IMR-90 (cell line): Measurements from ENCODE around the gene CEP85. TPM values are rescaled to one million over a fixed set of nuclear protein-coding genes. Genes with fewer than 3 reads are reported as not detected.

Experiments
- ATAC-seq: fragments of 200-7000 bp; cut with Tn5 transposase; 2 replicates; pipeline ENCODE4 v1.9.1; 2020; ENCODE audit warnings: low read depth, mild to moderate bottlenecking, moderate library complexity
- Bru-seq: library from RNA; stranded (reverse); fragments of 400-500 nt; gene quantifications from one replicate; lab custom pipeline; 2021; lab: Mats Ljungman, UMichigan
- BruChase-seq, 2 experiments: library from RNA; stranded (reverse); fragments of 400-500 nt; gene quantifications; one replicate each; lab custom pipeline; 2021; lab: Mats Ljungman, UMichigan
- BruUV-seq: library from RNA; stranded (reverse); fragments of 400-500 nt; replicated peaks from 2 replicates; lab custom pipeline; 2021; lab: Mats Ljungman, UMichigan
- CTCF ChIA-PET: fragments of 300-600 bp; formaldehyde crosslinking; extraction: SDS; loops from one replicate; lab custom pipeline; 2021; ENCODE audit warnings: antibody characterized with exemption; lab: Yijun Ruan, JAX
- POLR2A ChIA-PET: fragments of 300-600 bp; sonication (Branson Sonifier 250); formaldehyde crosslinking; loops from one replicate; lab custom pipeline; 2022; ENCODE audit warnings: antibody characterized with exemption; ENCODE audit not compliant: unreplicated experiment; lab: Charles Lee
- DNase-seq: peaks from one replicate; pipeline ENCODE4 v3.0.0; 2013
- H2AFZ ChIP-seq: replicated peaks from 2 replicates; pipeline ENCODE3; 2013; ENCODE audit warnings: low read length, mild to moderate bottlenecking; ENCODE audit not compliant: poor library complexity
- H2AK5ac ChIP-seq: 2 replicates; pipeline ENCODE4 v1.6.1; 2013; ENCODE audit warnings: low read depth, low read length, inconsistent platforms
- H2AK9ac ChIP-seq: replicated peaks from 2 replicates; pipeline ENCODE3; 2013; ENCODE audit warnings: mild to moderate bottlenecking, low read depth, low read length, moderate library complexity; ENCODE audit not compliant: poor library complexity
- H2BK120ac ChIP-seq: 2 replicates; pipeline ENCODE4 v1.6.1; 2013; ENCODE audit warnings: low read depth, low read length, inconsistent platforms
- H2BK15ac ChIP-seq: 3 replicates; pipeline ENCODE4 v1.6.1; 2013; ENCODE audit warnings: low read depth, low read length, inconsistent platforms
- H2BK20ac ChIP-seq: 2 replicates; pipeline ENCODE4 v1.6.1; 2013; ENCODE audit warnings: low read depth, mild to moderate bottlenecking, inconsistent platforms, low read length, moderate library complexity
- H2BK5ac ChIP-seq: 2 replicates; pipeline ENCODE4 v1.6.1; 2013; ENCODE audit warnings: mild to moderate bottlenecking, low read depth, low read length, inconsistent platforms; ENCODE audit not compliant: poor library complexity, severe bottlenecking
- H3K14ac ChIP-seq: replicated peaks from 2 replicates; pipeline ENCODE4 v1.6.1; 2013; ENCODE audit warnings: low read depth, low read length, inconsistent platforms
- H3K18ac ChIP-seq: 2 replicates; pipeline ENCODE4 v1.6.1; 2013; ENCODE audit warnings: low read depth, low read length, control low read depth
- H3K23ac ChIP-seq: 2 replicates; pipeline ENCODE4 v1.6.1; 2013; ENCODE audit warnings: low read depth, low read length, inconsistent platforms
- H3K27ac ChIP-seq: 2 replicates; pipeline ENCODE4 v1.5.1; 2013; ENCODE audit warnings: mild to moderate bottlenecking, control low read depth, low read length; ENCODE audit not compliant: insufficient read depth
- H3K27me3 ChIP-seq: 2 replicates; pipeline ENCODE4 v1.6.1; 2013; ENCODE audit warnings: low read length; ENCODE audit not compliant: control insufficient read depth, insufficient read depth
- H3K36me3 ChIP-seq: 2 replicates; pipeline ENCODE4 v1.6.1; 2013; ENCODE audit warnings: low read length, mixed read lengths; ENCODE audit not compliant: control insufficient read depth, insufficient read depth
- H3K4ac ChIP-seq: 2 replicates; pipeline ENCODE4 v1.6.1; 2013; ENCODE audit warnings: low read depth, low read length, inconsistent platforms
- H3K4me1 ChIP-seq: 2 replicates; pipeline ENCODE4 v1.6.1; 2013; ENCODE audit warnings: low read length, mixed read lengths; ENCODE audit not compliant: control insufficient read depth, insufficient read depth
- H3K4me2 ChIP-seq: 2 replicates; pipeline ENCODE4 v1.6.1; 2013; ENCODE audit warnings: low read depth, mild to moderate bottlenecking, control low read depth, low read length, moderate library complexity
- H3K4me3 ChIP-seq: 2 replicates; pipeline ENCODE4 v1.5.1; 2013; ENCODE audit warnings: low read depth, mild to moderate bottlenecking, control low read depth, low read length, moderate library complexity; ENCODE audit not compliant: insufficient read depth
- H3K56ac ChIP-seq: 2 replicates; pipeline ENCODE4 v1.6.1; 2013; ENCODE audit warnings: low read length, inconsistent platforms; ENCODE audit not compliant: insufficient read depth; ENCODE audit errors: extremely low read depth
- H3K79me1 ChIP-seq, 2 experiments: 2 replicates each; pipeline ENCODE4 v1.6.1; 2013; ENCODE audit warnings: low read length in 2 of 2, inconsistent platforms in 1 of 2, low read depth in 1 of 2
- H3K9ac ChIP-seq: 2 replicates; pipeline ENCODE4 v1.6.1; 2013; ENCODE audit warnings: low read depth, low read length, control low read depth
- H3K9me1 ChIP-seq: 2 replicates; pipeline ENCODE4 v1.6.1; 2013; ENCODE audit warnings: low read length, inconsistent platforms; ENCODE audit not compliant: insufficient read depth
- H3K9me3 ChIP-seq: 2 replicates; pipeline ENCODE4 v1.6.1; 2013; ENCODE audit warnings: low read length; ENCODE audit not compliant: control insufficient read depth, insufficient read depth
- H4K20me1 ChIP-seq: 2 replicates; pipeline ENCODE4 v1.6.1; 2013; ENCODE audit warnings: low read length, inconsistent platforms; ENCODE audit not compliant: insufficient read depth
- H4K5ac ChIP-seq: 2 replicates; pipeline ENCODE4 v1.6.1; 2013; ENCODE audit warnings: mild to moderate bottlenecking, low read depth, low read length, control low read depth
- H4K8ac ChIP-seq, 2 experiments: 2 replicates each; pipeline ENCODE4 v1.6.1; 2013; ENCODE audit warnings: low read depth in 2 of 2, low read length in 2 of 2, control low read depth in 1 of 2, inconsistent platforms in 1 of 2
- H4K91ac ChIP-seq: 2 replicates; pipeline ENCODE4 v1.6.1; 2013; ENCODE audit warnings: low read depth, low read length, inconsistent platforms; ENCODE audit not compliant: insufficient read depth
- BHLHE40 ChIP-seq: fragments of 150-350 bp; IDR thresholded peaks from 2 replicates; pipeline ENCODE4 v1.6.1; 2016; ENCODE audit warnings: mild to moderate bottlenecking, low read depth, low read length
- CEBPB ChIP-seq: IDR thresholded peaks from 2 replicates; pipeline ENCODE4 v1.6.1; 2012; ENCODE audit warnings: low read depth, low read length, improper control_type of control experiment
- MAFK ChIP-seq: IDR thresholded peaks from 2 replicates; pipeline ENCODE4 v1.6.1; 2012; ENCODE audit warnings: low read depth, low read length, improper control_type of control experiment
- MXI1 ChIP-seq: IDR thresholded peaks from 2 replicates; pipeline ENCODE4 v1.6.1; 2012; ENCODE audit warnings: low read depth, mild to moderate bottlenecking, low read length, moderate library complexity, borderline replicate concordance
- POLR2A ChIP-seq: IDR thresholded peaks from 2 replicates; pipeline ENCODE4 v1.6.1; 2012; ENCODE audit warnings: mild to moderate bottlenecking, low read depth, low read length
- RFX5 ChIP-seq: IDR thresholded peaks from 2 replicates; pipeline ENCODE4 v1.8.0; 2012; ENCODE audit warnings: low read depth, mild to moderate bottlenecking, low read length, moderate library complexity
- SMC3 ChIP-seq: fragments of 150-350 bp; IDR thresholded peaks from 2 replicates; pipeline ENCODE4 v1.6.1; 2016; ENCODE audit warnings: low read depth, mild to moderate bottlenecking, antibody characterized with exemption, low read length, moderate library complexity
- WGBS, 2 experiments: methylation state at CpG; one replicate each; pipeline versions ENCODE4 v1.1.5 to v1.1.7; 2013; ENCODE audit warnings: missing lambda C conversion rate in 2 of 2; ENCODE audit not compliant: insufficient read length in 1 of 2; ENCODE audit errors: extremely low coverage in 2 of 2; 5-methylcytosine and 5-hydroxymethylcytosine counted together
- dilution Hi-C: fragments of 300-500 bp; cut with HindIII; formaldehyde crosslinking; loops from one replicate; pipeline ENCODE4 v1.14.3; 2018; ENCODE audit warnings: low sequenced_read_pairs; ENCODE audit not compliant: unreplicated experiment
- in situ Hi-C: fragments of 300-500 bp; cut with MboI; formaldehyde crosslinking; loops from 3 replicates; pipeline ENCODE4 v1.14.3; 2019; ENCODE audit warnings: low sequenced_read_pairs, inconsistent platforms, mixed read lengths
- intact Hi-C: fragments of 100-400 bp; cut with micrococcal nuclease; formaldehyde crosslinking; loops from 2 replicates; pipeline ENCODE4 v1.10.0; 2022
- long read RNA-seq: library from polyadenylated mRNA; unstranded; transcript quantifications from one replicate; pipeline ENCODE4 v2.0.0, GENCODE V29; 2021; ENCODE audit not compliant: unreplicated experiment
- polyA plus RNA-seq, 3 experiments: library from polyadenylated mRNA; depleted of rRNA; stranded (reverse); fragments of >200 nt; gene quantifications; 2 replicates each; pipeline ENCODE4 v1.2.3, GENCODE V29; 2012; ENCODE audit warnings: low replicate concordance in 1 of 3
- total RNA-seq: library from RNA; depleted of rRNA; stranded (reverse); fragments of >200 nt; gene quantifications from 2 replicates; pipeline ENCODE4 v1.2.3, GENCODE V29; 2012; rRNA removed
- TF ChIP-seq, protein P1 (sequence below): fragments of 150-350 bp; IDR thresholded peaks from 2 replicates; pipeline ENCODE4 v1.6.1; 2016; ENCODE audit warnings: low read depth, mild to moderate bottlenecking, low read length, moderate library complexity, borderline replicate concordance
- TF ChIP-seq, protein P2 (sequence below): conservative IDR thresholded peaks from 2 replicates; pipeline ENCODE4 v1.5.1; 2012; ENCODE audit warnings: mild to moderate bottlenecking, low read depth, low read length, improper control_type of control experiment

CEP85 gene, protein sequence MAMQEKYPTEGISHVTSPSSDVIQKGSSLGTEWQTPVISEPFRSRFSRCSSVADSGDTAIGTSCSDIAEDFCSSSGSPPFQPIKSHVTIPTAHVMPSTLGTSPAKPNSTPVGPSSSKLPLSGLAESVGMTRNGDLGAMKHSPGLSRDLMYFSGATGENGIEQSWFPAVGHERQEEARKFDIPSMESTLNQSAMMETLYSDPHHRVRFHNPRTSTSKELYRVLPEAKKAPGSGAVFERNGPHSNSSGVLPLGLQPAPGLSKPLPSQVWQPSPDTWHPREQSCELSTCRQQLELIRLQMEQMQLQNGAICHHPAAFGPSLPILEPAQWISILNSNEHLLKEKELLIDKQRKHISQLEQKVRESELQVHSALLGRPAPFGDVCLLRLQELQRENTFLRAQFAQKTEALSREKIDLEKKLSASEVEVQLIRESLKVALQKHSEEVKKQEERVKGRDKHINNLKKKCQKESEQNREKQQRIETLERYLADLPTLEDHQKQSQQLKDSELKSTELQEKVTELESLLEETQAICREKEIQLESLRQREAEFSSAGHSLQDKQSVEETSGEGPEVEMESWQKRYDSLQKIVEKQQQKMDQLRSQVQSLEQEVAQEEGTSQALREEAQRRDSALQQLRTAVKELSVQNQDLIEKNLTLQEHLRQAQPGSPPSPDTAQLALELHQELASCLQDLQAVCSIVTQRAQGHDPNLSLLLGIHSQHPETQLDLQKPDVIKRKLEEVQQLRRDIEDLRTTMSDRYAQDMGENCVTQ
- total RNA-seq (11.1 and 11.5 TPM in 2 replicates), polyA plus RNA-seq (2012; rRNA removed) (11.2 and 11.8 TPM in 2 replicates), Bru-seq, nascent RNA (percentile 51 among the genes with signal in this experiment), BruChase-seq, experiment 1, labeled RNA remaining after a 6-hour chase (percentile 57 among the genes with signal in this experiment), BruChase-seq, experiment 2, labeled RNA remaining after a 2-hour chase (percentile 54 among the genes with signal in this experiment)
- polyA plus RNA-seq (2012; cell fraction: cytosol; rRNA removed), result 4.2 and 4.4 TPM in 2 replicates
- 19.2 and 30.7 TPM in 2 replicates for polyA plus RNA-seq (2012; cell fraction: nucleus; rRNA removed; ENCODE audit: low replicate concordance)
- long read RNA-seq, partial matches to known transcripts, result 1 of 6 reads
- long read RNA-seq, other reads (novel, unspliced or antisense), result 2 of 6 reads

DNA sequence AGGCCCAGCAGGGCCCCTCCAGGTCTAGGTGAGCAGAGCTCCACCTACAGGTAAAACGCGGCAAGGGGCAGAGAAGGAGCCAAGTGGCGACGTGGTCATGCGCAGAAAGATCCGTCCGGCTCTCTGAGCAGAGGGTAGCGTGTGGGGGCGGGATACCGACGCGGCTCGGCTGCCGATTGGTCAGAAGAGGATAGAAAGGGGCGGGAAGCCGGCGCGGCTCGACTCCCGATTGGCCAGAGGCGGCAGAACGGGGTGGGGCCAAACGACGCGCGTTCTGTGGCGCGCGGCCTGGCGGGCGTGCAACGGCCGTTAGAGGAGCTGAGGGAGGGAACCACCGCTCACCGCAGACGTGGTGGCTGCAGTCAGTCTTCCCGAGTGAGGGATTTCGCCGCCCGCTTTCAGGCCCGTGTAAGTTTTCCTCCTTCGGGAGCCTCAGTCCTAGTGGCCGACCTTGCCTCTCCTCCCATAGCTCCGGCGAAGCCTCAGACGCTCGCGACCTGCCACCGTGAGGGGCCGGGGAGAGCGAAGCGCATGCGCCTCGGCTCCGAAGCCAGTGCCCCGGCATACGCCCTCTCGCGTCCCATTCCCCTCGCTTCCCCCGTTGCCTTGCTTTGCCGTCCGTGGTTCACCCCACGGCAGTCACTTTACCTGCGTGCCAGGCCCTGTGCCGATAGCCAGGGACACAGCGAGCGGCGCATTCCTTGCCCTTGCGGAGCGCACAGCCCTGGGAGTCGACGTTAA lies at the start of gene CEP85:
CEP85 (plus strand) TSS at position 298 of the 741 bp plus-strand sequence. CDS start 5,584 bp downstream, outside the sequence.
- Histone ChIP-seq H3K4ac (peak within 1 kb of the TSS; percentile 79), H3K9me3 (no peaks in the 10 kb centered on the region), H4K20me1 (no peaks in the 10 kb centered on the region), H2BK15ac (peak within 1 kb of the TSS; percentile 21; the same call in 1 of the 3 replicates), H3K23ac (peak within 1 kb of the TSS; percentile 91), H3K36me3 (no peaks in the 10 kb centered on the region), H3K4me3 (peak within 1 kb of the TSS; percentile 86), H2AK5ac (peak within 1 kb of the TSS; percentile 83), H2AFZ (peak within 1 kb of the TSS; percentile 99), H3K27ac (peak within 1 kb of the TSS; percentile 65), H4K91ac (peak within 1 kb of the TSS; percentile 73; the same call in 1 of the 2 replicates), H2BK20ac (no peak within 1 kb of the TSS), H3K9ac (peak within 1 kb of the TSS; percentile 61), H3K4me1 (peaks cover 4% of the 10 kb centered on the region), H3K4me2 (peak within 1 kb of the TSS; percentile 97), H3K14ac (peak within 1 kb of the TSS; percentile 80), H2AK9ac (peak within 1 kb of the TSS; percentile 96), H2BK5ac (peak within 1 kb of the TSS; percentile 88), H2BK120ac (peak within 1 kb of the TSS; percentile 63), H4K8ac (peak within 1 kb of the TSS; percentile 66 to 91), H3K18ac (peak within 1 kb of the TSS; percentile 33; the same call in 1 of the 2 replicates), H3K79me1 (peaks cover 11 to 32% of the 10 kb centered on the region in 2 experiments), H3K9me1 (peaks cover 6% of the 10 kb centered on the region; the same call in 1 of the 2 replicates), H3K27me3 (no peaks in the 10 kb centered on the region), H3K56ac (peak within 1 kb of the TSS; percentile 62), H4K5ac (peak within 1 kb of the TSS; percentile 74)
- CTCF ChIA-PET, result interaction anchor here (0.6 to 1.8 kb wide), 10 partner anchors 11 to 795 kb away, joined by 3 to 8 read pairs (median 3); partner anchors contain the start of genes SH3BGRL3 and ZNF593
- BruUV-seq, result no TSS peak
- in situ Hi-C loops (no loop called here), intact Hi-C loops (loop anchor here (5.0 to 10.0 kb wide), 2 partner anchors 67 to 129 kb away; partner anchors contain the start of genes C1orf232 and ZNF593), dilution Hi-C loops (no loop called here)
- DNase-seq (peak; percentile 96), ATAC-seq (peak; percentile 98)
- 0% methylated on average over 34 of the region's 73 CpGs; no CpG with 5 or more reads in 1 of the 2 experiments for WGBS, 2 experiments
- POLR2A ChIA-PET, result no interaction called here
- TF ChIP-seq BHLHE40, result no peak
- no peak for TF ChIP-seq CEBPB
- TF ChIP-seq MAFK, result no peak
- peak; percentile 45 for TF ChIP-seq SMC3
- TF ChIP-seq MXI1, result peak; percentile 74; the same call in 1 of the 2 replicates
- TF ChIP-seq, protein P1, sequence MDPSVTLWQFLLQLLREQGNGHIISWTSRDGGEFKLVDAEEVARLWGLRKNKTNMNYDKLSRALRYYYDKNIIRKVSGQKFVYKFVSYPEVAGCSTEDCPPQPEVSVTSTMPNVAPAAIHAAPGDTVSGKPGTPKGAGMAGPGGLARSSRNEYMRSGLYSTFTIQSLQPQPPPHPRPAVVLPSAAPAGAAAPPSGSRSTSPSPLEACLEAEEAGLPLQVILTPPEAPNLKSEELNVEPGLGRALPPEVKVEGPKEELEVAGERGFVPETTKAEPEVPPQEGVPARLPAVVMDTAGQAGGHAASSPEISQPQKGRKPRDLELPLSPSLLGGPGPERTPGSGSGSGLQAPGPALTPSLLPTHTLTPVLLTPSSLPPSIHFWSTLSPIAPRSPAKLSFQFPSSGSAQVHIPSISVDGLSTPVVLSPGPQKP, result no peak
- TF ChIP-seq POLR2A, result peak; percentile 35; the same call in 1 of the 2 replicates
- TF ChIP-seq RFX5, result no peak
- TF ChIP-seq, protein P2, sequence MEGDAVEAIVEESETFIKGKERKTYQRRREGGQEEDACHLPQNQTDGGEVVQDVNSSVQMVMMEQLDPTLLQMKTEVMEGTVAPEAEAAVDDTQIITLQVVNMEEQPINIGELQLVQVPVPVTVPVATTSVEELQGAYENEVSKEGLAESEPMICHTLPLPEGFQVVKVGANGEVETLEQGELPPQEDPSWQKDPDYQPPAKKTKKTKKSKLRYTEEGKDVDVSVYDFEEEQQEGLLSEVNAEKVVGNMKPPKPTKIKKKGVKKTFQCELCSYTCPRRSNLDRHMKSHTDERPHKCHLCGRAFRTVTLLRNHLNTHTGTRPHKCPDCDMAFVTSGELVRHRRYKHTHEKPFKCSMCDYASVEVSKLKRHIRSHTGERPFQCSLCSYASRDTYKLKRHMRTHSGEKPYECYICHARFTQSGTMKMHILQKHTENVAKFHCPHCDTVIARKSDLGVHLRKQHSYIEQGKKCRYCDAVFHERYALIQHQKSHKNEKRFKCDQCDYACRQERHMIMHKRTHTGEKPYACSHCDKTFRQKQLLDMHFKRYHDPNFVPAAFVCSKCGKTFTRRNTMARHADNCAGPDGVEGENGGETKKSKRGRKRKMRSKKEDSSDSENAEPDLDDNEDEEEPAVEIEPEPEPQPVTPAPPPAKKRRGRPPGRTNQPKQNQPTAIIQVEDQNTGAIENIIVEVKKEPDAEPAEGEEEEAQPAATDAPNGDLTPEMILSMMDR, result peak; percentile 84
